Endothelial cell of umbilical vein (primary cell): ENCODE measurements around the gene SNCAIP. TPM values are rescaled to one million over a fixed set of nuclear protein-coding genes. Genes with fewer than 3 reads are reported as not detected.

Experiments
- BruUV-seq: library from RNA; stranded (reverse); fragments of 400-500 nt; replicated peaks from 2 replicates; lab custom pipeline; 2021; lab: Mats Ljungman, UMichigan
- CTCF ChIA-PET: fragments of 300-600, 350-600 bp; sonication (Branson Sonifier 250); formaldehyde crosslinking; loops from one replicate; lab custom pipeline; 2021; ENCODE audit warnings: antibody characterized with exemption, inconsistent platforms; lab: Charles Lee
- POLR2A ChIA-PET: fragments of 300-600, 350-600 bp; sonication (Branson Sonifier 250); formaldehyde crosslinking; loops from one replicate; lab custom pipeline; 2021; ENCODE audit warnings: antibody characterized with exemption, inconsistent platforms; lab: Charles Lee
- DNase-seq: peaks from one replicate; pipeline ENCODE4 v3.0.0-alpha.2; 2011; ENCODE audit warnings: low read depth, low spot score
- FAIRE-seq: peaks from 2 replicates; lab custom pipeline; 2011; peaks lifted over from hg19 to GRCh38; lab: Jason Lieb, UNC
- H2AFZ ChIP-seq: 2 replicates; pipeline ENCODE4 v1.6.0; 2012; ENCODE audit warnings: low read depth, low read length, control low read depth, inconsistent platforms
- H3K27ac ChIP-seq: 2 replicates; pipeline ENCODE4 v1.5.1; 2011; ENCODE audit warnings: low read depth, mild to moderate bottlenecking, control low read depth, low read length, moderate library complexity; ENCODE audit not compliant: insufficient read depth
- H3K27me3 ChIP-seq, 2 experiments: 2 replicates each; pipeline versions ENCODE4 v1.6.0 to v1.6.1; 2011; ENCODE audit warnings: low read length in 2 of 2, mixed read lengths in 1 of 2; ENCODE audit not compliant: control insufficient read depth in 2 of 2, insufficient read depth in 2 of 2
- H3K36me3 ChIP-seq, 2 experiments: 2 replicates in 1 of 2; 3 replicates in 1 of 2; pipeline ENCODE4 v1.5.1; 2011; ENCODE audit warnings: low read length in 2 of 2, mild to moderate bottlenecking in 1 of 2, moderate library complexity in 1 of 2; ENCODE audit not compliant: control insufficient read depth in 2 of 2, insufficient read depth in 2 of 2; ENCODE audit errors: extremely low read depth in 1 of 2
- H3K4me1 ChIP-seq: 3 replicates; pipeline ENCODE4 v1.5.1; 2011; ENCODE audit warnings: mild to moderate bottlenecking, low read length; ENCODE audit not compliant: control insufficient read depth, insufficient read depth; ENCODE audit errors: extremely low read depth
- H3K4me2 ChIP-seq: 2 replicates; pipeline ENCODE4 v1.6.1; 2011; ENCODE audit warnings: low read length, control low read depth, mixed read lengths; ENCODE audit not compliant: insufficient read depth
- H3K4me3 ChIP-seq, 3 experiments: fragments of 200-600 bp in 1 of 3; sonication (generic), shearing (Covaris generic) in 1 of 3; replicated peaks in 1 of 3; 2 replicates each; pipeline ENCODE4 v1.5.1; 2011 to 2016; ENCODE audit warnings: control low read depth in 3 of 3, low read length in 3 of 3, mild to moderate bottlenecking in 2 of 3, inconsistent platforms in 1 of 3, low read depth in 1 of 3, moderate library complexity in 1 of 3; ENCODE audit not compliant: insufficient read depth in 1 of 3
- H3K79me2 ChIP-seq: 2 replicates; pipeline ENCODE4 v1.6.0; 2012; ENCODE audit warnings: low read length, inconsistent platforms; ENCODE audit not compliant: control insufficient read depth, insufficient read depth
- H3K9ac ChIP-seq: replicated peaks from 2 replicates; pipeline ENCODE3; 2011; ENCODE audit warnings: low read length, control low read depth; ENCODE audit not compliant: insufficient read depth; ENCODE audit errors: extremely low read depth
- H3K9me1 ChIP-seq: replicated peaks from 3 replicates; pipeline ENCODE4 v1.6.0; 2011; ENCODE audit warnings: mild to moderate bottlenecking, low read length; ENCODE audit not compliant: control insufficient read depth, insufficient read depth; ENCODE audit errors: extremely low read depth
- H3K9me3 ChIP-seq: replicated peaks from 2 replicates; pipeline ENCODE4 v1.5.1; 2012; ENCODE audit warnings: low read length, inconsistent platforms; ENCODE audit not compliant: control insufficient read depth, insufficient read depth
- H4K20me1 ChIP-seq: replicated peaks from 2 replicates; pipeline ENCODE3; 2011; ENCODE audit warnings: mild to moderate bottlenecking, low read length; ENCODE audit not compliant: control insufficient read depth, insufficient read depth; ENCODE audit errors: extremely low read depth
- EZH2 ChIP-seq: IDR thresholded peaks from 2 replicates; pipeline ENCODE4 v1.6.1; 2012; ENCODE audit warnings: borderline replicate concordance, low read depth, mild to moderate bottlenecking, moderate library complexity, low read length, inconsistent platforms; ENCODE audit not compliant: severe bottlenecking
- FOS ChIP-seq: IDR thresholded peaks from 2 replicates; pipeline ENCODE4 v1.6.1; 2011; ENCODE audit warnings: mild to moderate bottlenecking, low read length, moderate library complexity, borderline replicate concordance; ENCODE audit not compliant: insufficient read depth
- GATA2 ChIP-seq: IDR thresholded peaks from 2 replicates; pipeline ENCODE4 v1.7.0; 2011; ENCODE audit warnings: low read depth, mild to moderate bottlenecking, moderate library complexity, mixed read lengths, low read length; ENCODE audit not compliant: insufficient read length, insufficient read depth
- JUN ChIP-seq: IDR thresholded peaks from 2 replicates; pipeline ENCODE4 v1.6.1; 2011; ENCODE audit warnings: borderline replicate concordance, low read depth; ENCODE audit not compliant: insufficient read length, insufficient read depth
- MYC ChIP-seq: IDR thresholded peaks from one replicate; pipeline ENCODE4 v1.6.1; 2011; ENCODE audit warnings: mild to moderate bottlenecking, low read depth, low read length
- POLR2A ChIP-seq: IDR thresholded peaks from 2 replicates; pipeline ENCODE4 v1.6.1; 2012; ENCODE audit warnings: low read depth, mild to moderate bottlenecking, control low read depth, low read length
- POLR2AphosphoS5 ChIP-seq: IDR thresholded peaks from 2 replicates; pipeline ENCODE4 v1.6.1; 2012; ENCODE audit warnings: low read depth, mild to moderate bottlenecking, control low read depth, low read length, moderate library complexity; ENCODE audit not compliant: insufficient read depth
- dilution Hi-C: fragments of 300-500 bp; cut with MboI; formaldehyde crosslinking; loops from one replicate; pipeline ENCODE4 v1.15.0; 2019; ENCODE audit warnings: low sequenced_read_pairs; ENCODE audit not compliant: extremely low pct_ligation_motif_present
- intact Hi-C: fragments of 100-400 bp; cut with micrococcal nuclease; formaldehyde crosslinking; loops from one replicate; pipeline ENCODE4 v1.10.0; 2022
- polyA plus RNA-seq, 4 experiments: library from polyadenylated mRNA; depleted of rRNA in 3 of 4; stranded (reverse) in 3 of 4; unstranded in 1 of 4; fragments of >200 nt; gene quantifications; 2 replicates each; pipeline versions ENCODE4 v1.2.1 to v1.2.3, GENCODE V29; 2011 to 2012; ENCODE audit warnings: missing spikeins in 1 of 4
- total RNA-seq: library from RNA; stranded (reverse); gene quantifications from 2 replicates; pipeline ENCODE4 v1.2.3, GENCODE V29; 2021
- TF ChIP-seq, protein P1 (sequence below), 2 donors: IDR thresholded peaks; 1 replicate in 1 of 2; 2 replicates in 1 of 2; pipeline ENCODE4 v1.5.1; 2011; ENCODE audit warnings: low read length in 2 of 2, mild to moderate bottlenecking in 2 of 2, moderate library complexity in 2 of 2, control low read depth in 1 of 2, inconsistent platforms in 1 of 2, low read depth in 1 of 2; ENCODE audit not compliant: insufficient read depth in 1 of 2; ENCODE audit errors: extremely low read depth in 1 of 2
- TF ChIP-seq, protein P2 (sequence below): IDR thresholded peaks from 2 replicates; pipeline ENCODE4 v1.6.1; 2011; ENCODE audit not compliant: insufficient read depth, insufficient read length

SNCAIP gene
- total and polyA plus RNA-seq, 2 donors (not counting 3 experiments of a cell fraction or from before 2014, with no cell fraction given), result 13.1 to 42.0 TPM

GRCh38 chr5:122369253-122369815 is 57.3 kb downstream of the SNCAIP start:
- no peak for TF ChIP-seq JUN
- no peak for TF ChIP-seq POLR2AphosphoS5
- no peak for TF ChIP-seq POLR2A
- TF ChIP-seq FOS, result no peak
- TF ChIP-seq EZH2, result no peak
- no peak for TF ChIP-seq MYC
- no peak for TF ChIP-seq GATA2

DNA sequence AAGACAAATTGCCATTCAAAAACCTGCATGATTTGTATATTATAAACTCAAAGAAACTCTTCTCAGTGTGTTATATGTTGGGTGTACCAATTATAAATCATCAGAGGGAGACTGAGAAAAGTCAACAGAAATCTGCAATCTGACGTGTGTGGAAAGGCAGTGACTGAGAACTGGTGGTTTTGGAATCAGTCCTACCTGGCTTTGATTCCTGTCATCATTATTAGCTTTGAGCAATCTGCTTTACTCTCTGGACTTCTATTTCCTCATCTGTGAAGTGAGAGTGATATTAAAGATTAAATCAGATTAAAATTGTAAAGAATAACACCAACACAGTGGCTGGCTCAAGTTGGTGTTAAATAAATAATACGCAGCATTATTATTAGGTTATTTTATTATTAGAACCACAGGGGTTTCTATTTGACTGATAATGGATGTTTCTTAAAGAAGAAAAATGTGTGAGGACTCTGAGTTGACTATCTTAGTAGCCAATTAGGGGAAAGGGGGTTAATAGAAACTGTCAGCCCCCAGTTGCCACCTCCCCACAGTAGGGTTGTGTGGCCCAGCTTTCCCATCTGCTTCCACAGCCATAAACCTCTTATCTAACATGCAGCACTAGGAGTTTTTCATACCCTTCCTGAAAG is 59.6 kb downstream of the SNCAIP start:
- H3K27me3 ChIP-seq, result no peaks in the 10 kb centered on the region
- dilution Hi-C loops, result no loop called here
- H3K9me3 ChIP-seq, result no peaks in the 10 kb centered on the region
- peak; percentile 4 for FAIRE-seq
- no peak overlapping the region for H3K9ac ChIP-seq
- H3K36me3 ChIP-seq, result no peaks in the 10 kb centered on the region
- BruUV-seq, result no TSS peak
- no peak overlapping the region for H3K4me3 ChIP-seq
- no peaks in the 10 kb centered on the region for H3K79me2 ChIP-seq
- no peaks in the 10 kb centered on the region for H3K4me1 ChIP-seq
- H3K9me1 ChIP-seq, result no peaks in the 10 kb centered on the region
- intact Hi-C loops, result no loop called here
- DNase-seq, result no peak
- TF ChIP-seq, protein P1, sequence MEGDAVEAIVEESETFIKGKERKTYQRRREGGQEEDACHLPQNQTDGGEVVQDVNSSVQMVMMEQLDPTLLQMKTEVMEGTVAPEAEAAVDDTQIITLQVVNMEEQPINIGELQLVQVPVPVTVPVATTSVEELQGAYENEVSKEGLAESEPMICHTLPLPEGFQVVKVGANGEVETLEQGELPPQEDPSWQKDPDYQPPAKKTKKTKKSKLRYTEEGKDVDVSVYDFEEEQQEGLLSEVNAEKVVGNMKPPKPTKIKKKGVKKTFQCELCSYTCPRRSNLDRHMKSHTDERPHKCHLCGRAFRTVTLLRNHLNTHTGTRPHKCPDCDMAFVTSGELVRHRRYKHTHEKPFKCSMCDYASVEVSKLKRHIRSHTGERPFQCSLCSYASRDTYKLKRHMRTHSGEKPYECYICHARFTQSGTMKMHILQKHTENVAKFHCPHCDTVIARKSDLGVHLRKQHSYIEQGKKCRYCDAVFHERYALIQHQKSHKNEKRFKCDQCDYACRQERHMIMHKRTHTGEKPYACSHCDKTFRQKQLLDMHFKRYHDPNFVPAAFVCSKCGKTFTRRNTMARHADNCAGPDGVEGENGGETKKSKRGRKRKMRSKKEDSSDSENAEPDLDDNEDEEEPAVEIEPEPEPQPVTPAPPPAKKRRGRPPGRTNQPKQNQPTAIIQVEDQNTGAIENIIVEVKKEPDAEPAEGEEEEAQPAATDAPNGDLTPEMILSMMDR (IDR thresholded peaks at IDR 0.05; ENCODE audit: extremely low read depth in 1 of 2, insufficient read depth in 1 of 2, low read depth in 1 of 2, low read length in 2 of 2), result no peak
- TF ChIP-seq GATA2, result no peak
- TF ChIP-seq, protein P2, sequence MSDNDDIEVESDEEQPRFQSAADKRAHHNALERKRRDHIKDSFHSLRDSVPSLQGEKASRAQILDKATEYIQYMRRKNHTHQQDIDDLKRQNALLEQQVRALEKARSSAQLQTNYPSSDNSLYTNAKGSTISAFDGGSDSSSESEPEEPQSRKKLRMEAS, result no peak
- H2AFZ ChIP-seq, result no peak overlapping the region
- H4K20me1 ChIP-seq, result no peaks in the 10 kb centered on the region
- no peak overlapping the region for H3K27ac ChIP-seq
- no peak overlapping the region for H3K4me2 ChIP-seq
- CTCF ChIA-PET, result interaction anchor here (0.7 kb wide), 1 partner anchor 14 kb away, joined by 3 read pairs; no protein-coding TSS in a partner anchor
- POLR2A ChIA-PET, result no interaction called here

More at GRCh38 chr5:122369253-122369815, 57.3 kb downstream of the SNCAIP start:
- no peaks in the 10 kb centered on the region for H3K9me1 ChIP-seq
- no peak overlapping the region for H3K9ac ChIP-seq
- no peaks in the 10 kb centered on the region for H3K27me3 ChIP-seq
- no peak overlapping the region for H2AFZ ChIP-seq
- no peaks in the 10 kb centered on the region for H4K20me1 ChIP-seq
- no peaks in the 10 kb centered on the region for H3K36me3 ChIP-seq
- no peaks in the 10 kb centered on the region for H3K79me2 ChIP-seq
- dilution Hi-C loops (no loop called here), intact Hi-C loops (no loop called here)
- H3K4me1 ChIP-seq, result no peaks in the 10 kb centered on the region
- CTCF ChIA-PET, result interaction anchor here (1.6 kb wide), 1 partner anchor 10 kb away, joined by 7 read pairs; no protein-coding TSS in a partner anchor
- H3K4me3 ChIP-seq, result no peak overlapping the region
- H3K9me3 ChIP-seq, result no peaks in the 10 kb centered on the region
- H3K27ac ChIP-seq, result no peak overlapping the region
- DNase-seq (no peak), FAIRE-seq (no peak)
- no peak overlapping the region for H3K4me2 ChIP-seq
- POLR2A ChIA-PET, result no interaction called here
- BruUV-seq, result no TSS peak
